ENCODE results near the gene EIF2A. TPM values are rescaled to one million over a fixed set of nuclear protein-coding genes. Genes with fewer than 3 reads are reported as not detected.

Gene EIF2A
- total and polyA plus RNA-seq, 9 of the 15 experiments (the other 6 are each of a cell fraction or from before 2014, with no cell fraction given), result 106 to 192 (median 168) TPM

- no peak for TF ChIP-seq ZNF184 (CRISPR knock-in tag; IDR thresholded peaks at IDR 0.05)
- no peak for TF ChIP-seq ZNF699 (CRISPR knock-in tag; IDR thresholded peaks at IDR 0.05; ENCODE audit: insufficient replicate concordance)
- no peak for TF ChIP-seq ZC3H11A (IDR thresholded peaks at IDR 0.05; ENCODE audit: low read depth, low read length)
- TF ChIP-seq LEF1 (IDR thresholded peaks at IDR 0.05), result no peak
- peak; percentile 91 for TF ChIP-seq KHSRP (IDR thresholded peaks at IDR 0.05)
- TF ChIP-seq CBX1 (IDR thresholded peaks at IDR 0.05; ENCODE audit: low read depth), result peak; percentile 87
- TF ChIP-seq E2F4 (CRISPR knock-in tag; IDR thresholded peaks at IDR 0.05; ENCODE audit: low read depth), result no peak; the same call in 1 of the 2 replicates
- TF ChIP-seq CBX2 (IDR thresholded peaks at IDR 0.05; ENCODE audit: insufficient read depth, low read length, poor library complexity, severe bottlenecking), result no peak
- TF ChIP-seq ZNF121 (CRISPR knock-in tag; conservative IDR thresholded peaks at IDR 0.05), result no peak
- no peak for TF ChIP-seq FOXA1 (IDR thresholded peaks at IDR 0.05; ENCODE audit: borderline replicate concordance)
- TF ChIP-seq MAFF (IDR thresholded peaks at IDR 0.05; ENCODE audit: low read length), result no peak
- TF ChIP-seq STAG1 (CRISPR knock-in tag; IDR thresholded peaks at IDR 0.05; ENCODE audit: borderline replicate concordance), result no peak
- TF ChIP-seq CSDE1 (IDR thresholded peaks at IDR 0.05), result peak in 1 of 2 experiments; percentile 89; a peak in 2 of 4 replicates
- no peak for TF ChIP-seq GTF2B (IDR thresholded peaks at IDR 0.05; ENCODE audit: extremely low read depth, insufficient read length)
- TF ChIP-seq ZFP1 (CRISPR knock-in tag; IDR thresholded peaks at IDR 0.05), result no peak
- peak; percentile 80 for TF ChIP-seq NFRKB (IDR thresholded peaks at IDR 0.05; ENCODE audit: low read depth)
- TF ChIP-seq E2F5 (CRISPR knock-in tag; IDR thresholded peaks at IDR 0.05), result no peak
- TF ChIP-seq KDM2B (CRISPR knock-in tag; IDR thresholded peaks at IDR 0.05), result no peak
- no peak for TF ChIP-seq ZNF778 (CRISPR knock-in tag; IDR thresholded peaks at IDR 0.05)
- no peak for TF ChIP-seq EWSR1 (IDR thresholded peaks at IDR 0.05; ENCODE audit: borderline replicate concordance, low read depth, partially characterized antibody)
- TF ChIP-seq RREB1 (CRISPR knock-in tag; IDR thresholded peaks at IDR 0.05), result 0 out of 2 replicates have a peak, but pooled peaks have one; percentile 75
Measured at GRCh38 chr3:150546226-150547044, at the start of gene EIF2A, which contains the start of gene SERP1 (continued).
